Stimulated activated CD4-positive, alpha-beta T cell treated with anti-CD3 and anti-CD28 coated beads, Interleukin-4, amount 100 ng/mL, for 24 hours (primary cell): ENCODE data around the gene SFN.
"Not testable (repeated sequence)": the region's sequence is repeated elsewhere in the genome, so short reads cannot be mapped to it uniquely, and the experiment has no call there.

Source experiments
- DNase-seq: peaks from one replicate; pipeline ENCODE4 v3.0.0-alpha.2; 2020

The SFN gene

GRCh38 chr1:26862781-26863684 is at the start of gene SFN:
SFN (plus strand) TSS chr1:26863149; CDS start chr1:26863213, 64 bp downstream.
- peak; percentile 42 for DNase-seq

GRCh38 chr1:26814377-26814776 is 48.6 kb upstream of the SFN start:
- no peak for DNase-seq

DNA sequence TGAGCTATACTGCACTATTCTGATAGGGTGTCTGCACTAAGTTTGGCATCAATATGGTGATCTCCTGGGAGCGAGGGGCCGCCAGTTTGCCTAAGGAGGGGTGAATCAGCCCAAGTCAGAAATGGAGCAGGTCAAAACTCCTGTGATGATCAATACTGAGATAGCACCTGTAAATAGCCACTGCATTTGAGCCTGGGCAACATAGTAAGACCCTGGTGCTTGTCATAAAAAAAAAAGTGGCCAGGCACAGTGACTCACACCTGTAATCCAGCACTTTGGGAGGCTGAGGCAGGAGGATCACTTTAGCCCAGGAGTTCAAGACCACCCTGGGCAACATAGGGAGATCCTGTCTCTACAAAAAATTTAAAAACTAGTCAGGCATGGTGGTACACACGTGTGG is 48.1 kb upstream of the SFN start:
- DNase-seq = no peak

- DNase-seq = no peak
These were observed 42.1 kb upstream of the SFN start for GRCh38 chr1:26820784-26821269.

DNA sequence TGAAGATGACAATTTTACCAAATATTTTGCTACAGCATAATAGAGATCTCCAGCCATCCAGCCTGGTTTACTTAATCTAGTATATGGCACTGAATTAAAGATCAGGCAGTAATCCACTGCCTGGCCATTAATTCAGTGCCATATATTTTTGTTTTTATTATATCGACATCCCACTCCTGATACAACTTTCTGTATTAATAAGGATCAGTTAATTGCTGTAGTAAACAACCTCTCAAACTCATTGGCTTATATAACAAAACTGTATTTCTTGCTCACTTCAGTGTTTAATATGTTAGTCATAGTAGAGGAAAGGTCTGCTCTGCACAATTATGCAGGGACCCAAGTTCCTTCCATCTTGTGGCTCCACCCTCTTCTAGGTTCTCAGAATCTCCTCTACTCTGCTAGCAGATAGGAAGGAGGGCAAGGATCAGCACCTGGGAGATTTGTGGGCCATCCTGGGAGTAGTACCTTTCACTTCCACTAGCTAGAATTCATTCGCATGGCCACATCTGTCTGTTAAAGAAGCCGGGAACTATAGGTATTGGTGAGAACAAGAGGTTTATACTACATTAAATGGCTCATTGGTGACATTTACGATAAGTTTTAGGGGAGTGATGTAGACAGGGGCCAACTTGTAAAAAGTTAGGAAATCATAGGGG is 40.1 kb upstream of the SFN start:
- DNase-seq = no peak

- no peak for DNase-seq
These were observed 38.2 kb upstream of the SFN start for GRCh38 chr1:26824731-26825130.

- DNase-seq = peak; percentile 69
These were observed 36.5 kb upstream of the SFN start, which contains the start of gene ZDHHC18 for GRCh38 chr1:26826261-26827105. ZDHHC18 (plus strand) TSS chr1:26826688; CDS start chr1:26826805, 117 bp downstream.

GRCh38 chr1:26827106-26827604 is 35.8 kb upstream of the SFN start:
- DNase-seq = no peak

GRCh38 chr1:26827663-26828062 is 35.3 kb upstream of the SFN start:
- no peak for DNase-seq

DNA sequence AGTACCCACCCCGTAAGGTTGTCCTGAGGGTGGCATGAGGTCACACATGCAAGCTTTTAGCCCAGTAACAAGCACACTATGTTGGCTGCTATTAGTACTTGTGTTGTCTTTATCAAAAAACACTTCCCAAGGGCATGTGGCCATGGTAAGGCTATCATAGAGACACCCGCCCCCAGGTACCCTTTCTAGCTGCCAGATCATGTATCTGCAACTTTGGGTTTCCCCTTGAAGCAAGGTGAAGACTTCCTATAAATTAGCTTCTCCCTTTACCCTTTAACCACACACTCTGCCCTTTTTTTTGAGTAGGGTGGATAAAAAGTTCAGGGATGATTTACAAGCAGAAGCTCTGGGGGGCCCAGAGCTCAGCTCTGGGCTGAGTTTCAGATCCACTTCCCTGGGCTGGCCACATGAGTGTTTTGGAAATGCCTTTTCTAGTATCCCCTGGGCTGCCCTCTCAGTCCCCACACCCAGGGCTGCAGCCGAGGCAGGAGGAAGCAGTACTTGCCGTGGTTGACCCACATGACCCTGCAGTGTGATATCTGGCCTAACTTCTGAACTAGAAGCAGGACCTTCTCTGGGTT is 34.4 kb upstream of the SFN start:
- DNase-seq = peak; percentile 53

DNA sequence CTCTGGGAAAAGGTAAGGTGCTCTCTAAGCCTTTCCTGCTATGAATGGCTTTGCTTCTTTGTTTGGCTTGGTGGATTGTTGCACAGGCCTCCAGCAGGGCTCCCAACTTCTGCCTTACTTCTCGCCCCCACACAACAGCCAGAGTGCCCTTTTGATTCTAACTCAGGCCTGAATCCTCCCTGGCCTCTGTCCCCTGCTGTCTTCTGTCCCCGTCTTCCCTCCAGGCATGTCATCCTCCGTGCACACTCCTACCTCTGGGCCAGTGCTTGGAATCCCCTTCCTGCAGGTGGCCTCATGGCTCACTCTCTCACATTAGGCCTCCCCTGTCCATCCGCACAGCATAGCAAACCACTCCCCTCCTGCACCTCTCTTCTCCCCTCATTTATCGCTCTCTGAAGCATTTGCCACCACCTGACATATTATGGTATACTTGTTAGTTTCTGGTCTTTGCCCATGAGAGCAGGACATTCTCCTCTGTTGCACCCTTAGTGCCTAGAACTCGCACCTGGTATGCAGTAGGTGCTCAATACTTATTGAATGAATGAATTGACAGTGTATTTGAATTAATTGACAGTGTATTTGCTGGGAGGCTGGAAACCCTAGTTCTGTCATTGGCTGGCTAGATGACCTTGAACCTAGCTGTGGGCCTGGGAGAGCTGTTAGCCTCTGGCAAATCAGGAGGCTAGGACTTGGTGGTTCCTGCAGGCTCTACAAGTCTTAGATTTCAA is 33.6 kb upstream of the SFN start:
- DNase-seq = no peak

- no peak for DNase-seq
These were observed 31.9 kb upstream of the SFN start for GRCh38 chr1:26831059-26831458.

GRCh38 chr1:26831546-26832248 is 31.3 kb upstream of the SFN start:
- DNase-seq = no peak

GRCh38 chr1:26832249-26832960 is 30.5 kb upstream of the SFN start:
- DNase-seq = no peak

GRCh38 chr1:26833432-26834405 is 29.2 kb upstream of the SFN start:
- DNase-seq = peak; percentile 84

DNA sequence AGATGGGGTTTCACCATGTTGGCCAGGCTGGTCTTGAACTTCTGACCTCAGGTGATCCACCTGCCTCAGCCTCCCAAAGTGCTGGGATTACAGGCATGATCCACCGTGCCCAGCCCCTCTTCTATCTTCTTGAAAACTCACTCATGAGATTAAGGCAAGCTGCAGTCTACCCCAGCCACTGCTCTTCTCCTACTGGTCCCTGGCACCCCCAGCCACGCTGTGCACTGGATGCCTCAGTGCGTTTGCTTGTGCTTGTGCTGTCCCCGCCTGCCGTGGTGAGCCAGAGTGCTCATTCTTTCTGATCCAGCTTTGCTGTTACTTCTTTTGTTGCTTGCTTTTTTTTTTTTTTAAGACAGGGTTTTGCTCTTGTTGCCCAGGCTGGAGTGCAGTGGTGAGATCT is 25.3 kb upstream of the SFN start:
- DNase-seq = not testable (repeated sequence)

DNA sequence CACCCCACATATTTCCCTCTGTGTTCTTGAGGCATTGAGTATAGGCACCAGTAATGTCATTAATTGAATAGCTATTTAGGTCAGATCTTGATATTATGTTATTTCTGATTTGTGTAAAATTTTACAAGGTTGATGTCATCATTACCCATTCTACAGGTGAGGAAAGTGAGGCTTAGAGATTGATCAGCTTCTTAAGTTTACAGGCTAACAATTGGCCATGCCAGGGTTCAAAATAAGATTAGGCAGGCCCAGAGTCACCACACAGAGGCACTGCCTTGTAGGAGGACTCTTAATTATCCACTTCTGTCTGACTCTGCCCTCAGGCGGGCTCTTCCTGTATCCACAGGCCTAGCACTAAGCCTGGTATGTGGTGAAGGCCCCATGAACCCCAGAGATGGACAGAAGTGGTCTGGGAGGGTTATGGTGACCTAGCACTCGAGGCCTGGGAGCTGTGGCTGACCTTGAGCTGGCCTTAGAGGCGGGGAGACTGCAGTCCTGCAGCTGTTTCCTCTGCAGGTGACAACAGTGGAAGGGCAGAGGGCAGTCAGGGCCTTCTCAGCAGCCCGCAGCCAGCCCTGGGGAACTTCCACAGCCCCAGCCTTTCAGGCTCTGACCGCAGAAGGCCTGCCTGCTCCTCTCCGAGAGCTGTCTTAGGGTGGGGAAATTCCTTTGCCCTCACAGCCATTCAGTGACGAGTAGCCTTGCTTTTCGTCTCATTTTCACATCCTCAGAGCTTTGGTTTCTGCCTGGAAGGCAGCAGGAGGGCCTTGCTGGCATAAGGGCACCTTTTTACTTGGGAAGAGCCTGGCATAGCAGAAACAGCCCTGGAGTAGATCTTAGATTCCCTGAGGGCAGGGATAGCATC is 24.2 kb upstream of the SFN start:
- peak; percentile 72 for DNase-seq

- DNase-seq = no peak
These were observed 23.6 kb upstream of the SFN start for GRCh38 chr1:26839339-26839722.
